ENCODE data around the gene ARSK. TPM values are rescaled to one million over a fixed set of nuclear protein-coding genes. Genes with fewer than 3 reads are reported as not detected.

The ARSK gene
- total RNA-seq, 2 donors from 2014 or later, result 7.3 to 23.3 TPM

GRCh38 chr5:95624368-95624767 lies 69.5 kb downstream of the ARSK start:
- no peak overlapping the region for H3K4me3 ChIP-seq
- H3K9me3 ChIP-seq, result no peaks in the 10 kb centered on the region
- H3K27me3 ChIP-seq (replicated peaks; ENCODE audit: insufficient read depth), result no peaks in the 10 kb centered on the region
- 98% methylated on average over 2 of the region's 2 CpGs for WGBS
- no peak for DNase-seq (ENCODE audit: low spot score)
- intact Hi-C loops (cut with DNase I), result no loop called here
- no peak overlapping the region for H3K27ac ChIP-seq
- TF ChIP-seq POLR2A (IDR thresholded peaks at IDR 0.05), result no peak
- no peak for TF ChIP-seq CTCF (IDR thresholded peaks at IDR 0.05)
- TF ChIP-seq POLR2AphosphoS5 (IDR thresholded peaks at IDR 0.05), result no peak
- H3K4me1 ChIP-seq (replicated peaks), result no peaks in the 10 kb centered on the region
- no peaks in the 10 kb centered on the region for H3K36me3 ChIP-seq

GRCh38 chr5:95626701-95627100 lies 71.8 kb downstream of the ARSK start:
- no peaks in the 10 kb centered on the region for H3K9me3 ChIP-seq
- no peaks in the 10 kb centered on the region for H3K36me3 ChIP-seq
- 72% methylated on average over 1 of the region's 1 CpG for WGBS
- H3K4me1 ChIP-seq (replicated peaks), result no peaks in the 10 kb centered on the region
- DNase-seq (ENCODE audit: low spot score), result no peak
- TF ChIP-seq POLR2AphosphoS5 (IDR thresholded peaks at IDR 0.05), result no peak
- intact Hi-C loops (cut with DNase I), result no loop called here
- no peak overlapping the region for H3K4me3 ChIP-seq
- H3K27me3 ChIP-seq (replicated peaks; ENCODE audit: insufficient read depth), result no peaks in the 10 kb centered on the region
- H3K27ac ChIP-seq, result no peak overlapping the region

- TF ChIP-seq POLR2AphosphoS5 (IDR thresholded peaks at IDR 0.05), result no peak
- no peak for TF ChIP-seq POLR2A (IDR thresholded peaks at IDR 0.05)
- no peak for TF ChIP-seq CTCF (IDR thresholded peaks at IDR 0.05)
- Histone ChIP-seq H3K9me3 (no peaks in the 10 kb centered on the region), H3K27ac (no peak overlapping the region), H3K4me1 (replicated peaks) (no peaks in the 10 kb centered on the region), H3K27me3 (replicated peaks; ENCODE audit: insufficient read depth) (no peaks in the 10 kb centered on the region), H3K4me3 (no peak overlapping the region), H3K36me3 (no peaks in the 10 kb centered on the region)
- WGBS, result 76% methylated on average over 4 of the region's 4 CpGs
- DNase-seq (ENCODE audit: low spot score), result no peak
- intact Hi-C loops (cut with DNase I), result no loop called here
These were observed 73.3 kb downstream of the ARSK start for GRCh38 chr5:95627971-95628810.

- H3K27me3 ChIP-seq (replicated peaks; ENCODE audit: insufficient read depth), result no peaks in the 10 kb centered on the region
- WGBS, result 82% methylated on average over 1 of the region's 1 CpG
- H3K9me3 ChIP-seq, result no peaks in the 10 kb centered on the region
- H3K36me3 ChIP-seq, result no peaks in the 10 kb centered on the region
- H3K27ac ChIP-seq, result no peak overlapping the region
- TF ChIP-seq POLR2AphosphoS5 (IDR thresholded peaks at IDR 0.05) (no peak), POLR2A (IDR thresholded peaks at IDR 0.05) (no peak), CTCF (IDR thresholded peaks at IDR 0.05) (no peak)
- H3K4me3 ChIP-seq, result no peak overlapping the region
- H3K4me1 ChIP-seq (replicated peaks), result no peaks in the 10 kb centered on the region
- intact Hi-C loops (cut with DNase I), result no loop called here
- no peak for DNase-seq (ENCODE audit: low spot score)
These were observed 74.0 kb downstream of the ARSK start for GRCh38 chr5:95628933-95629332.

- TF ChIP-seq CTCF (IDR thresholded peaks at IDR 0.05) (no peak), POLR2AphosphoS5 (IDR thresholded peaks at IDR 0.05) (no peak), POLR2A (IDR thresholded peaks at IDR 0.05) (no peak)
- intact Hi-C loops (cut with DNase I), result no loop called here
- Histone ChIP-seq H3K4me3 (no peak overlapping the region), H3K27me3 (replicated peaks; ENCODE audit: insufficient read depth) (no peaks in the 10 kb centered on the region), H3K9me3 (no peaks in the 10 kb centered on the region), H3K4me1 (replicated peaks) (no peaks in the 10 kb centered on the region), H3K36me3 (no peaks in the 10 kb centered on the region), H3K27ac (no peak overlapping the region)
- no peak for DNase-seq (ENCODE audit: low spot score)
- WGBS, result 97% methylated on average over 5 of the region's 5 CpGs
These were observed 75.6 kb downstream of the ARSK start for GRCh38 chr5:95630394-95630917.

Data from prostate gland (tissue), 2 donors.